NCI-H2081 treated with DMSO at 0.1 percent for 48 hours (cell line): ENCODE results near the gene WDR33.

Experiments used
- DNase-seq: peaks from one replicate; lab custom pipeline; 2025; lab: John Stamatoyannopoulos, UW

WDR33 gene

GRCh38 chr2:127672341-127673224, 138.4 kb downstream of the WDR33 start:
- no peak for DNase-seq

- no peak for DNase-seq
These were observed 139.2 kb downstream of the WDR33 start for GRCh38 chr2:127671557-127672302.

- no peak for DNase-seq
These were observed 140.0 kb downstream of the WDR33 start for GRCh38 chr2:127670957-127671290.

GRCh38 chr2:127670055-127670956, 140.7 kb downstream of the WDR33 start:
- no peak for DNase-seq

GRCh38 chr2:127669056-127669455, 141.9 kb downstream of the WDR33 start:
- no peak for DNase-seq

GRCh38 chr2:127665267-127665893, 145.6 kb downstream of the WDR33 start:
- no peak for DNase-seq

- no peak for DNase-seq
These were observed 146.1 kb downstream of the WDR33 start for GRCh38 chr2:127664895-127665225.

GRCh38 chr2:127664065-127664894, 146.7 kb downstream of the WDR33 start:
- no peak for DNase-seq

- DNase-seq, result no peak
These were observed 147.4 kb downstream of the WDR33 start for GRCh38 chr2:127663566-127664064.

GRCh38 chr2:127662937-127663565, 147.9 kb downstream of the WDR33 start:
- DNase-seq, result no peak

- DNase-seq, result no peak
These were observed 148.9 kb downstream of the WDR33 start for GRCh38 chr2:127661949-127662510.

GRCh38 chr2:127661072-127661649, 149.8 kb downstream of the WDR33 start:
- DNase-seq, result no peak

- no peak for DNase-seq
These were observed 150.7 kb downstream of the WDR33 start for GRCh38 chr2:127660291-127660578.

- no peak for DNase-seq
These were observed 151.3 kb downstream of the WDR33 start for GRCh38 chr2:127659408-127660290.

GRCh38 chr2:127658641-127659407, 152.1 kb downstream of the WDR33 start:
- no peak for DNase-seq

- no peak for DNase-seq
These were observed 152.8 kb downstream of the WDR33 start for GRCh38 chr2:127658146-127658545.

GRCh38 chr2:127657232-127657595, 153.8 kb downstream of the WDR33 start:
- no peak for DNase-seq

GRCh38 chr2:127656569-127657231, 154.3 kb downstream of the WDR33 start:
- no peak for DNase-seq
